ENCODE results near the gene ANKRD11. TPM values are rescaled to one million over a fixed set of nuclear protein-coding genes. Genes with fewer than 3 reads are reported as not detected.
"Not testable (repeated sequence)": the region's sequence is repeated elsewhere in the genome, so short reads cannot be mapped to it uniquely, and the experiment has no call there.

Gene ANKRD11
- total RNA-seq, 2 donors from 2014 or later: 118 to 159 TPM

DNA sequence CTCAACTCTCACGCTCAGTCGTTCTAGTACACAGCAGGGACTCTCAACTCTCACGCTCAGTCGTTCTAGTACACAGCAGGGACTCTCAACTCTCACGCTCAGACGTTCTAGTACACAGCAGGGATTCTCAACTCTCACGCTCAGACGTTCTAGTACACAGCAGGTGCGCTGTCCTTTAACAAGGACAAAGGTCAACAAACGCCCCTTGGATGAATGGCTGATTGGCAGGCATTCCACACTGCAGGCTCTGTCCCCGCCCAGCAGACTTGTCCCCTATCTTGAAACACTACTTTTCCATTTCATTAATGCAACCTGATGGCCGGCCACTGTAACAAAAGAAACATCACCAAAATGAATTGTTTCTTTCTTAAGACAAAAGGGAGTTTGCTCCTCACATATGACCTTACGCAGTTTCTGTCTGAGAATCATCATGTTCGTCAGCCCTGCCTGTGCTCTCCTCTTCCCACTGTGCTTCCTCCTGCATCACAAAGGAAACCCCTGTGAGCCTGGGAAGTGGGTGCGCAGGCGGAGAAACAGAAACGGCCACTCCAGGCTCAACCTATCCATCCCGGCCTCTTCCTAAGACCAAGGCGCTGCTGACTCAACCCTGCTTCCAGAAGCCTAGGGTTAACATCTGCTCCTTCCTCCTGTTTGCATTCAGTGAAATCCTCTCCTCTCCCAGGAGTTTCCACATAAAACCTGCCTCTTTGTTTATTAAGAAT, 59.8 kb downstream of the ANKRD11 start:
- Mint-ChIP-seq H3K27me3 (ENCODE audit: insufficient read depth) (no peaks in the 10 kb centered on the region), H3K9me3 (peaks cover 7% of the 10 kb centered on the region), H3K36me3 (ENCODE audit: low read depth) (peaks cover 17% of the 10 kb centered on the region), H3K4me1 (peaks cover 24% of the 10 kb centered on the region), H3K27ac (no peak overlapping the region), H3K4me3 (no peak overlapping the region)
- Histone ChIP-seq H3K9ac (ENCODE audit: extremely low read depth, low read length, poor library complexity, severe bottlenecking) (no peak overlapping the region), H3K4me1 (ENCODE audit: control insufficient read depth, insufficient read depth, low read length) (peaks cover 5% of the 10 kb centered on the region), H3K27ac (ENCODE audit: low read depth, low read length) (peak overlapping the region; percentile 75), H3K27me3 (ENCODE audit: control insufficient read depth, insufficient read depth, low read length, poor library complexity, severe bottlenecking) (no peaks in the 10 kb centered on the region), H3K9me3 (ENCODE audit: control insufficient read depth, low read length) (peaks cover 7% of the 10 kb centered on the region), H3K4me3 (ENCODE audit: low read length) (no peak overlapping the region), H3K36me3 (ENCODE audit: control insufficient read depth, insufficient read depth, low read length) (peaks cover 32% of the 10 kb centered on the region)
- 87 to 94% methylated on average over 10 to 19 of the region's 19 CpGs for WGBS, 2 experiments (ENCODE audit: insufficient coverage in 1 of 2, insufficient read length in 1 of 2)
- DNase-seq: no peak
- TF ChIP-seq, protein P1, sequence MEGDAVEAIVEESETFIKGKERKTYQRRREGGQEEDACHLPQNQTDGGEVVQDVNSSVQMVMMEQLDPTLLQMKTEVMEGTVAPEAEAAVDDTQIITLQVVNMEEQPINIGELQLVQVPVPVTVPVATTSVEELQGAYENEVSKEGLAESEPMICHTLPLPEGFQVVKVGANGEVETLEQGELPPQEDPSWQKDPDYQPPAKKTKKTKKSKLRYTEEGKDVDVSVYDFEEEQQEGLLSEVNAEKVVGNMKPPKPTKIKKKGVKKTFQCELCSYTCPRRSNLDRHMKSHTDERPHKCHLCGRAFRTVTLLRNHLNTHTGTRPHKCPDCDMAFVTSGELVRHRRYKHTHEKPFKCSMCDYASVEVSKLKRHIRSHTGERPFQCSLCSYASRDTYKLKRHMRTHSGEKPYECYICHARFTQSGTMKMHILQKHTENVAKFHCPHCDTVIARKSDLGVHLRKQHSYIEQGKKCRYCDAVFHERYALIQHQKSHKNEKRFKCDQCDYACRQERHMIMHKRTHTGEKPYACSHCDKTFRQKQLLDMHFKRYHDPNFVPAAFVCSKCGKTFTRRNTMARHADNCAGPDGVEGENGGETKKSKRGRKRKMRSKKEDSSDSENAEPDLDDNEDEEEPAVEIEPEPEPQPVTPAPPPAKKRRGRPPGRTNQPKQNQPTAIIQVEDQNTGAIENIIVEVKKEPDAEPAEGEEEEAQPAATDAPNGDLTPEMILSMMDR (conservative IDR thresholded peaks at IDR 0.05): no peak

DNA sequence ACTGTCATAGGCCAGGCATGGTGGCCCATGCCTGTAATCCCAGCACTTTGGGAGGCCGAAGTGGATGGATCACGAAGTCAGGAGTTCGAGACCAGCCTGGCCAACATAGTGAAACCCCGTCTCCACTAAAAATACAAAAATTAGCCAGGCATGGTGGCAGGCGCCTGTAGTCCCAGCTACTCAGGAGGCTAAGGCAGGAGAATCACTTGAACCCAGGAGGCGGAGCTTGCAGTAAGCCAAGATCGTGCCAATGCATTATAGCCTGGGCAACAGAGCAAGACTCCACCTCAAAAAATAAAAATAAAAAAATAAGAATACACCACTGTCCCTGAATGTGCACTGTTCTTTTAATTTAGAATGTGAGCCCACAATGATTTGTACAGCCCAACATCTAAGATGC, 61.8 kb downstream of the ANKRD11 start:
- not testable (repeated sequence) for H3K27me3 Mint-ChIP-seq (ENCODE audit: insufficient read depth); H3K9me3 ChIP-seq (ENCODE audit: control insufficient read depth, low read length); H3K4me1 ChIP-seq (ENCODE audit: control insufficient read depth, insufficient read depth, low read length); H3K4me3 Mint-ChIP-seq; H3K27ac Mint-ChIP-seq; H3K27ac ChIP-seq (ENCODE audit: low read depth, low read length); H3K27me3 ChIP-seq (ENCODE audit: control insufficient read depth, insufficient read depth, low read length, poor library complexity, severe bottlenecking); DNase-seq; H3K9me3 Mint-ChIP-seq; H3K9ac ChIP-seq (ENCODE audit: extremely low read depth, low read length, poor library complexity, severe bottlenecking); H3K4me3 ChIP-seq (ENCODE audit: low read length)
- H3K36me3 Mint-ChIP-seq (ENCODE audit: low read depth): peaks cover 12% of the 10 kb centered on the region
- WGBS, 2 experiments (ENCODE audit: insufficient coverage in 1 of 2, insufficient read length in 1 of 2): 97 to 100% methylated on average over 2 to 7 of the region's 7 CpGs
- H3K36me3 ChIP-seq (ENCODE audit: control insufficient read depth, insufficient read depth, low read length): peaks cover 30% of the 10 kb centered on the region
- peaks cover 36% of the 10 kb centered on the region for H3K4me1 Mint-ChIP-seq

DNA sequence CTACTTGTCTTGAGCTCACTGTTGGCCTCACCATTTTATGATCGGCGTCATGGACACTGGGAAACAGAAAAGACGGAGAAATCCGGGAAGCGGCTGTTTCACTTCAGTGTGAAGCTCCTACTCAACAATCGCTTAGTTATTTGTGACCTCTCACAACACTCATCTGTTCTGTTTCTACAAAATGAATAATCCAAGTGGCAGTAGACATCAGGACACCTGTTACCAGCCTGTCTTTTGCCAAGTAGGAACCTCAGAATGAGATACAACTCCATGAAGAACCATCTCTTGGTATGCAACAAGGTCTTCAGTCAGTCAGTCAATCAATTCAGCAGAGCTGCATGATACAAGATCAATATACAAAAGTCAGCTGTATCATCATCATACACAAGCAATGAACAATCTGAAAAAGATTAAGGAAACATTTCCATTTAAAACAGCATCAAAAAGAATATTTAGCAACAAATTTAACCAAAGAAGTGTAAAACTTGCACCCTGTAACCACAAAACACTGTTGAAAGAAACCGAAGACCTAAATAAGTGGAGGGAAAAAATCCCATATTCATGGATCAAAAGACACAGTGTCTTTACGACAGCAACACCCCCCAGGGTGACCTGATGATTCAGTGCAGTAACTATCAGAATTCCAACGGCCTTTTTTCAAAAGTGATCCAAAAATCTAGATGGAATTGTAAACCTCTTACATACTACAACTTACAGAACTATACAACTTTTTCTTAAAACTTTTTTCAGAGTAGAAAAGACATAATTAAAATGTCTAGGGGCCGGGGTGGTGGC, 63.4 kb downstream of the ANKRD11 start:
- H3K9me3 ChIP-seq (ENCODE audit: control insufficient read depth, low read length): peaks cover 7% of the 10 kb centered on the region
- Mint-ChIP-seq H3K27ac (peak overlapping the region; percentile 50), H3K9me3 (peaks cover 7% of the 10 kb centered on the region), H3K27me3 (ENCODE audit: insufficient read depth) (no peaks in the 10 kb centered on the region), H3K36me3 (ENCODE audit: low read depth) (peaks cover 12% of the 10 kb centered on the region), H3K4me3 (no peak overlapping the region), H3K4me1 (peaks cover 40% of the 10 kb centered on the region)
- TF ChIP-seq, protein P1 (conservative IDR thresholded peaks at IDR 0.05): no peak
- no peak for DNase-seq
- peaks cover 6% of the 10 kb centered on the region for H3K4me1 ChIP-seq (ENCODE audit: control insufficient read depth, insufficient read depth, low read length)
- WGBS, 2 experiments (ENCODE audit: insufficient coverage in 1 of 2, insufficient read length in 1 of 2): 91 to 95% methylated on average over 10 of the region's 10 CpGs
- H3K27me3 ChIP-seq (ENCODE audit: control insufficient read depth, insufficient read depth, low read length, poor library complexity, severe bottlenecking): no peaks in the 10 kb centered on the region
- no peak overlapping the region for H3K4me3 ChIP-seq (ENCODE audit: low read length)
- H3K9ac ChIP-seq (ENCODE audit: extremely low read depth, low read length, poor library complexity, severe bottlenecking): no peak overlapping the region
- H3K27ac ChIP-seq (ENCODE audit: low read depth, low read length): no peak overlapping the region
- peaks cover 35% of the 10 kb centered on the region for H3K36me3 ChIP-seq (ENCODE audit: control insufficient read depth, insufficient read depth, low read length)

All from endodermal cell (in vitro differentiated cells).